ENCODE measurements around the gene ZGPAT. TPM values are rescaled to one million over a fixed set of nuclear protein-coding genes. Genes with fewer than 3 reads are reported as not detected.

ZGPAT gene
- total and polyA plus RNA-seq, 10 of the 15 experiments (the other 5 are each of a cell fraction or from before 2014, with no cell fraction given), result 0.58 to 52.9 (median 18.0) TPM

DNA sequence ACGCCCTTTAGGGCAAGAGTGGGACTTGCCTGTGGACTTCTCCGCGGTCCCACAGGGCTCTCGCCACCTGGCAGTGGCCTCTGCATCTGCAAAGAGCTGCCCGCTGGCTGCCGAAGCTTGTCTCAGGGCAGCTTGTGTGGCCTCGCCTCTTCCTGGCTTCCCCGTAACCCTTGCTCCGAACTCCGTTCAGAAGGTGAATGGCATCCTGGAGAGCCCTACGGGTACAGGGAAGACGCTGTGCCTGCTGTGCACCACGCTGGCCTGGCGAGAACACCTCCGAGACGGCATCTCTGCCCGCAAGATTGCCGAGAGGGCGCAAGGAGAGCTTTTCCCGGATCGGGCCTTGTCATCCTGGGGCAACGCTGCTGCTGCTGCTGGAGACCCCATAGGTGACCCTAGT lies 46.7 kb upstream of the ZGPAT start:
- Histone ChIP-seq H3K4me2 (ENCODE audit: control insufficient read depth, insufficient read depth) (no peak overlapping the region), H3K9ac (ENCODE audit: control insufficient read depth, insufficient read depth, low read length) (no peak overlapping the region), H3K4me1 (ENCODE audit: control insufficient read depth, insufficient read depth, low read length) (peaks cover 8% of the 10 kb centered on the region), H3K9me3 (replicated peaks; ENCODE audit: control insufficient read depth, insufficient read depth, low read length) (no peaks in the 10 kb centered on the region), H3K27ac (ENCODE audit: control insufficient read depth, insufficient read depth) (no peak overlapping the region), H3K36me3 (ENCODE audit: control insufficient read depth in 2 of 2, insufficient read depth in 2 of 2, low read length in 1 of 2) (peaks cover 0 to 8% of the 10 kb centered on the region in 2 experiments; a peak in 2 of 4 replicates), H3K79me2 (ENCODE audit: control insufficient read depth, insufficient read depth, low read length) (peaks cover 10% of the 10 kb centered on the region), H3K4me3 (no peak overlapping the region), H2AFZ (ENCODE audit: control insufficient read depth, low read depth, low read length) (no peak overlapping the region), H3K27me3 (replicated peaks in 1 of 2; ENCODE audit: control insufficient read depth in 2 of 2, insufficient read depth in 2 of 2, low read length in 1 of 2) (no peaks in the 10 kb centered on the region), H4K20me1 (ENCODE audit: control insufficient read depth, insufficient read depth) (no peaks in the 10 kb centered on the region)
- DNase-seq (ENCODE audit: low read depth, low spot score) (no peak), ATAC-seq (no peak), FAIRE-seq (no peak)
- ChIA-PET CTCF (no interaction called here), RAD21 (ENCODE audit: unreplicated experiment) (no interaction called here), POLR2A (no interaction called here), SMC1A (ENCODE audit: uncharacterized antibody, unreplicated experiment) (no interaction called here)
- in situ Hi-C loops (cut with MboI) (no loop called here), intact Hi-C loops (cut with micrococcal nuclease; ENCODE audit: unreplicated experiment) (no loop called here)
- BruUV-seq (replicated peaks), result no TSS peak
- 98% methylated on average over 22 of the region's 22 CpGs for WGBS (ENCODE audit: insufficient coverage, insufficient replicate concordance, low lambda C conversion rate, missing lambda C conversion rate)
- TF ChIP-seq, protein P1, sequence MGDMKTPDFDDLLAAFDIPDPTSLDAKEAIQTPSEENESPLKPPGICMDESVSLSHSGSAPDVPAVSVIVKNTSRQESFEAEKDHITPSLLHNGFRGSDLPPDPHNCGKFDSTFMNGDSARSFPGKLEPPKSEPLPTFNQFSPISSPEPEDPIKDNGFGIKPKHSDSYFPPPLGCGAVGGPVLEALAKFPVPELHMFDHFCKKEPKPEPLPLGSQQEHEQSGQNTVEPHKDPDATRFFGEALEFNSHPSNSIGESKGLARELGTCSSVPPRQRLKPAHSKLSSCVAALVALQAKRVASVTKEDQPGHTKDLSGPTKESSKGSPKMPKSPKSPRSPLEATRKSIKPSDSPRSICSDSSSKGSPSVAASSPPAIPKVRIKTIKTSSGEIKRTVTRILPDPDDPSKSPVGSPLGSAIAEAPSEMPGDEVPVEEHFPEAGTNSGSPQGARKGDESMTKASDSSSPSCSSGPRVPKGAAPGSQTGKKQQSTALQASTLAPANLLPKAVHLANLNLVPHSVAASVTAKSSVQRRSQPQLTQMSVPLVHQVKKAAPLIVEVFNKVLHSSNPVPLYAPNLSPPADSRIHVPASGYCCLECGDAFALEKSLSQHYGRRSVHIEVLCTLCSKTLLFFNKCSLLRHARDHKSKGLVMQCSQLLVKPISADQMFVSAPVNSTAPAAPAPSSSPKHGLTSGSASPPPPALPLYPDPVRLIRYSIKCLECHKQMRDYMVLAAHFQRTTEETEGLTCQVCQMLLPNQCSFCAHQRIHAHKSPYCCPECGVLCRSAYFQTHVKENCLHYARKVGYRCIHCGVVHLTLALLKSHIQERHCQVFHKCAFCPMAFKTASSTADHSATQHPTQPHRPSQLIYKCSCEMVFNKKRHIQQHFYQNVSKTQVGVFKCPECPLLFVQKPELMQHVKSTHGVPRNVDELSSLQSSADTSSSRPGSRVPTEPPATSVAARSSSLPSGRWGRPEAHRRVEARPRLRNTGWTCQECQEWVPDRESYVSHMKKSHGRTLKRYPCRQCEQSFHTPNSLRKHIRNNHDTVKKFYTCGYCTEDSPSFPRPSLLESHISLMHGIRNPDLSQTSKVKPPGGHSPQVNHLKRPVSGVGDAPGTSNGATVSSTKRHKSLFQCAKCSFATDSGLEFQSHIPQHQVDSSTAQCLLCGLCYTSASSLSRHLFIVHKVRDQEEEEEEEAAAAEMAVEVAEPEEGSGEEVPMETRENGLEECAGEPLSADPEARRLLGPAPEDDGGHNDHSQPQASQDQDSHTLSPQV (IDR thresholded peaks at IDR 0.05), result no peak
- TF ChIP-seq STAT1 (conservative IDR thresholded peaks at IDR 0.05) (no peak), TCF3 (IDR thresholded peaks at IDR 0.05; ENCODE audit: borderline replicate concordance, insufficient read depth, low read depth, low read length) (no peak), MTA3 (IDR thresholded peaks at IDR 0.05; ENCODE audit: borderline replicate concordance, low read length) (no peak), CBX3 (IDR thresholded peaks at IDR 0.05; ENCODE audit: borderline replicate concordance, low read depth) (no peak), BMI1 (IDR thresholded peaks at IDR 0.05; ENCODE audit: borderline replicate concordance) (no peak), IRF4 (IDR thresholded peaks at IDR 0.05; ENCODE audit: low read depth, low read length) (no peak), POU2F2 (IDR thresholded peaks at IDR 0.05; ENCODE audit: borderline replicate concordance, low read depth, low read length) (no peak), SP1 (IDR thresholded peaks at IDR 0.05; ENCODE audit: low read depth, low read length) (no peak), CHD2 (IDR thresholded peaks at IDR 0.05; ENCODE audit: borderline replicate concordance, low read depth, low read length) (no peak), KDM1A (IDR thresholded peaks at IDR 0.05; ENCODE audit: borderline replicate concordance) (no peak), ASH2L (IDR thresholded peaks at IDR 0.05; ENCODE audit: borderline replicate concordance, low read depth) (no peak), BHLHE40 (IDR thresholded peaks at IDR 0.05; ENCODE audit: borderline replicate concordance in 1 of 2, low read depth in 2 of 2, low read length in 1 of 2) (no peak), PML (IDR thresholded peaks at IDR 0.05; ENCODE audit: low read length) (no peak), YBX1 (IDR thresholded peaks at IDR 0.05) (no peak)
- TF ChIP-seq, protein P2, sequence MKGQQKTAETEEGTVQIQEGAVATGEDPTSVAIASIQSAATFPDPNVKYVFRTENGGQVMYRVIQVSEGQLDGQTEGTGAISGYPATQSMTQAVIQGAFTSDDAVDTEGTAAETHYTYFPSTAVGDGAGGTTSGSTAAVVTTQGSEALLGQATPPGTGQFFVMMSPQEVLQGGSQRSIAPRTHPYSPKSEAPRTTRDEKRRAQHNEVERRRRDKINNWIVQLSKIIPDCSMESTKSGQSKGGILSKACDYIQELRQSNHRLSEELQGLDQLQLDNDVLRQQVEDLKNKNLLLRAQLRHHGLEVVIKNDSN (IDR thresholded peaks at IDR 0.05; ENCODE audit: borderline replicate concordance, extremely low read length, insufficient read depth, low read depth, low read length), result no peak
- TF ChIP-seq, protein P3, sequence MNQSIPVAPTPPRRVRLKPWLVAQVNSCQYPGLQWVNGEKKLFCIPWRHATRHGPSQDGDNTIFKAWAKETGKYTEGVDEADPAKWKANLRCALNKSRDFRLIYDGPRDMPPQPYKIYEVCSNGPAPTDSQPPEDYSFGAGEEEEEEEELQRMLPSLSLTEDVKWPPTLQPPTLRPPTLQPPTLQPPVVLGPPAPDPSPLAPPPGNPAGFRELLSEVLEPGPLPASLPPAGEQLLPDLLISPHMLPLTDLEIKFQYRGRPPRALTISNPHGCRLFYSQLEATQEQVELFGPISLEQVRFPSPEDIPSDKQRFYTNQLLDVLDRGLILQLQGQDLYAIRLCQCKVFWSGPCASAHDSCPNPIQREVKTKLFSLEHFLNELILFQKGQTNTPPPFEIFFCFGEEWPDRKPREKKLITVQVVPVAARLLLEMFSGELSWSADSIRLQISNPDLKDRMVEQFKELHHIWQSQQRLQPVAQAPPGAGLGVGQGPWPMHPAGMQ (IDR thresholded peaks at IDR 0.05; ENCODE audit: borderline replicate concordance), result no peak
- TF ChIP-seq, protein P4, sequence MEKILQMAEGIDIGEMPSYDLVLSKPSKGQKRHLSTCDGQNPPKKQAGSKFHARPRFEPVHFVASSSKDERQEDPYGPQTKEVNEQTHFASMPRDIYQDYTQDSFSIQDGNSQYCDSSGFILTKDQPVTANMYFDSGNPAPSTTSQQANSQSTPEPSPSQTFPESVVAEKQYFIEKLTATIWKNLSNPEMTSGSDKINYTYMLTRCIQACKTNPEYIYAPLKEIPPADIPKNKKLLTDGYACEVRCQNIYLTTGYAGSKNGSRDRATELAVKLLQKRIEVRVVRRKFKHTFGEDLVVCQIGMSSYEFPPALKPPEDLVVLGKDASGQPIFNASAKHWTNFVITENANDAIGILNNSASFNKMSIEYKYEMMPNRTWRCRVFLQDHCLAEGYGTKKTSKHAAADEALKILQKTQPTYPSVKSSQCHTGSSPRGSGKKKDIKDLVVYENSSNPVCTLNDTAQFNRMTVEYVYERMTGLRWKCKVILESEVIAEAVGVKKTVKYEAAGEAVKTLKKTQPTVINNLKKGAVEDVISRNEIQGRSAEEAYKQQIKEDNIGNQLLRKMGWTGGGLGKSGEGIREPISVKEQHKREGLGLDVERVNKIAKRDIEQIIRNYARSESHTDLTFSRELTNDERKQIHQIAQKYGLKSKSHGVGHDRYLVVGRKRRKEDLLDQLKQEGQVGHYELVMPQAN (conservative IDR thresholded peaks at IDR 0.05), result no peak

Data from GM12878 (cell line).